T-helper 9 cell (primary cell): ENCODE results near the gene RGS6.
A peak's percentile ranks its signal among the peaks of the same experiment; 100 is the strongest.

Source experiments
- DNase-seq: peaks from one replicate; pipeline ENCODE4 v3.0.0-alpha.2; 2020

Gene RGS6

DNA sequence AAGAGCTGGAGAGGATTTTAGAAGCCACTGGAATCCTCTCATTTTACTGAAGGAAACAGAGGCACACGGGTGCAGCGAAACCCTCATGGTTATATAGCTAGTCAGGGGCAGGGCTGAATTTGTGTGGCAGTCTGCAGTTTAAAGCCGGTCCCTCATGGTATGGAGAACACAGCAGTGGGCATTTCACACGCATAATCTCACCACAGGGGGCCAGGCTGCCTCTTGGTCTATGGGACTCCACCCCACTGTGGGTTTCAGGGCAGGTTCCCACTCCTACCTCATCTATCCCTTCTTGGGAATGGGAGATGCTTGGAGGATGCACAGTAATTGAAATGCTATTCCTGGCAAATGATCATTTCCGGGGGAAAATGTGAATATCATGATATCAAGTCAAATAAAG is 400.6 kb downstream of the RGS6 start:
- DNase-seq = no peak

GRCh38 chr14:72333357-72333756 is 401.1 kb downstream of the RGS6 start:
- no peak for DNase-seq

GRCh38 chr14:72336311-72336980 is 404.2 kb downstream of the RGS6 start:
- no peak for DNase-seq

GRCh38 chr14:72341237-72341636 is 409.0 kb downstream of the RGS6 start:
- DNase-seq = no peak

DNA sequence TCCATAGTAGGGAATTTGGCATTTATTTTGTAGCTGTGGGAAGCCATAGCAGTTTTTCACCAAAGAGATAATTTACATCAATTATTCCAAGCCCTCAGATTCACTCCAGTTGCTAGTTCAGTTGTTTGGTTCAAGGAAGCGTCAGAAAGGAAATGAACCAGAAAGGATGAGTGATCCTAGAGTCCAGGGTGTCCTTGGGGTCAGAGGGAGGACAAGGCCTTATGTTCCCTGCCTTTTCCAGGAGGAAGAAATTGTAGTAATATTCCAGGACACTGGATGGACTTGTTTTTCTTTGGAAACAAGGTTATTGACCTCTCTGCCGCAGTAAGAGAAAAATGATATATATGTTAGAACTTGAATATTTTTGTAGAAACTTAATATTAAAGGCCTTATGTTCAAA is 409.5 kb downstream of the RGS6 start:
- DNase-seq = no peak

GRCh38 chr14:72347118-72347517 is 414.9 kb downstream of the RGS6 start:
- DNase-seq = no peak

GRCh38 chr14:72350215-72350614 is 418.0 kb downstream of the RGS6 start:
- DNase-seq = no peak

- DNase-seq = no peak
Measured at GRCh38 chr14:72352012-72352411, 419.8 kb downstream of the RGS6 start.

DNA sequence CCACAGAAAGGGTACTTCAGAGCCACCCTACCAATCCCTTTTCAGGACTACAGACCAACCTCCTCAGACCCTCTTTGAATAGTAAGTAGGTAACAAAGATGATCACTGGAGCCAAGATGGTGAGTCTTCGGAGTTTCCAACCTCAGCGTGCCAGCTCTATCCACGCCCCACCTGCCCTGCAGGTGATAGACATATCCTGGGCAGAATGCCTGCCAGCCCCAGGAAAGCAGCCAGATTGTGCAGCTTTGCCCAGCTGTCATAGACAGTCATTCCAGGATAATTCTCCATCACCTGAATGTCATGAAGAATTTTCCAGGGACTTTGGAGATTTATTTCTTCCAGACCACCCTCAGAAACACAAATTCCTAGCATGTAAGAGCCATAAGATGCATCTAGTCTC is 434.4 kb downstream of the RGS6 start:
- no peak for DNase-seq

GRCh38 chr14:72369106-72369505 is 436.9 kb downstream of the RGS6 start:
- no peak for DNase-seq

DNA sequence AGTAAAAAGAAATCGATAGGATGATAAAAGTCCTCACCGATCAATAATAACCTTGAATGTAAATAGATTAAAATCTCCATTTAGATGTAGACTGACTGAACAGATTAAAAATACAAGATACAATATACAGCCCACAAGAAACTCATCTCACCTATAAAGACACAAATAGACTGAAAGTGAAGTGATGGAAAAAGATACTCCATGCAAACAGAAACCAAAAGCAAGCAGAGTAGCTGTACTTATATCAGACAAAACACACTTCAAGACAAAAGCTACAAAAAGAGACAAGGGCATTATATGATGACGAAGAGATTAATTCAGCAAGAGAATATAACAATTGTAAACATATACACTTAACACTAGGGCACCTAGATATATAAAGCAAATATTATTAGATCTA is 444.8 kb downstream of the RGS6 start:
- no peak for DNase-seq

- no peak for DNase-seq
Measured at GRCh38 chr14:72380456-72380855, 448.2 kb downstream of the RGS6 start.

DNA sequence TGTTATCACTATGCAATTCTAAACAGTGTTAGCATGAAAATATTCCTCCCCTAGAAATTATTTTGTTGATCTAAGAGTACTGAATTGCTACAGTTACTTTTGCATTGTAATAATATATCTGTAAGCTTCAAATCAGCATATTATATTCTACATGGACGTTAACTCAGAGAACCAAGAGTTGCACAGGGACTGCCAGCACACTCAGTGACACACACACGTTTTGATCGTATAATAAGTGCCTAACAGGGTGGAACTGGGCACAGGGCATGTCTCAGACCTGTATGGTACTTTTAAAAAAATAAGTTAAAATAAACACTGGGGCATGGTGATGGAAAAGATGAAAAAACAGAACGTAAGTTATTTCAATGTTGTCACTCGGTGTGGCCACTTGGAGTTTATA is 451.6 kb downstream of the RGS6 start:
- no peak for DNase-seq

GRCh38 chr14:72387726-72388125 is 455.5 kb downstream of the RGS6 start:
- DNase-seq = no peak

DNA sequence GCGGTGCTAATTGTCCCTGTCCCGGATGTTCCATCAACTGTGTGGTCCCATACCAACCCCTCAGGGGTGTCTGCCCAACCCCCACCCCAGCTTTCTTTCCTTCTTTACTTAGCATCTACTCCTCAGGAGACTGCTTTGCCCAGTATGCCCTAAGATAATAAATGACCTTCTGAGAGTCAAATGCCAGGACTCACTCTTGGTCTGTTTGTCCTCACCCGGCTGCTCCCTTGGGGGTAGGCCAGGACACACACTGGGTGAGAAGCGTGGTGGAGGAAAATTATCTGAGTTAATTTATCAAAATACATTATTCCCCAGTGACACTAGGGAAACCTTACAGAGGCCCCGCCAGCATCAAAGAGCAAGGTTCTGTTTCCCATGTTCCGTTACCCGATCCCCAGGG is 457.0 kb downstream of the RGS6 start:
- no peak for DNase-seq

DNA sequence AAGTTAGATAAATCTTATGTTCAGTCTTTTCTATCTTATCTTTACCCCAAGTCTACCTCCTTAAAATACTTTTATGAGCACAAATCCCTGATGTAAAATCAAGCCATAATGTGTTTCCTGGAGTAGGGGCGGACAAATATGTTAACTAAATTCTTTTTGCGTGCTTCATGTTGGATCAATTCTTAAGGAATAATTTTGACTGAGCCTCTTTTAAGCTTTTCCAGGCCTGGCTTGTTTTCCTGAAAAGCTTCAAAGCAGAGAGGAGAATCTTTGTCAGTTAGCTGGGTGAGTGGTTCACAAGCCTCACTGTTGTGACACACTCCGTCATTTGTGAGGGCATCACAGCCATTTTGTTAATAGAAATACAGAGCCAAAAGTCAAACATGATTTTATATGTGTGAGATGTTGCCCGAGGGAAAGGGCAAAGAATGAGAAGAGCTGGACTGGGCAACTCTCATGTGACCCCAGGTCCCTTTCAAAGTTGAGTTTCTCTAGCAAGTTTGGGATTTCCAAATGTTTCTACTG is 468.9 kb downstream of the RGS6 start:
- DNase-seq = no peak

GRCh38 chr14:72401632-72402376 is 469.6 kb downstream of the RGS6 start:
- peak; percentile 5 for DNase-seq

- no peak for DNase-seq
Measured at GRCh38 chr14:72402377-72402772, 470.1 kb downstream of the RGS6 start.

GRCh38 chr14:72404106-72404774 is 472.0 kb downstream of the RGS6 start:
- DNase-seq = no peak

DNA sequence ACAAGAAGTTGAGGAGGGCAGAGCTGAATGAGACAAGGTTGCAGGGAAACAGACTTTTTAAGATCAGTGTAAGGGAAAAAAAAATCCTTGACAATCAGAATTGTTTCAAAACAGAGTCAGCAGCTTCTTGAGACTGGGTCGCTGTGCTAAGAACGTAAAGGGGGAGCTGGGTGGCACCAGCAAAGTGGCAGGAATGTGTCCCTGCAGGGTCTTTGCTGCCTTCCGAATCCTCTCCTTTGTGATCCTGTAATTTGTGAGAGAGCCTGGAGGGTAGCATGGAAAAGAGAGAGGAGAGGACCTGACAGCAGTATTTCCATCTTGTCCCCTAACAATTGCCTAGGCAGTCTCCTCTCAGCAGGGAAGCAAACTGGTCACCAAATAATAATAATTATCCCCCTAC is 472.8 kb downstream of the RGS6 start:
- DNase-seq = no peak

- no peak for DNase-seq
Measured at GRCh38 chr14:72408020-72408419, 475.8 kb downstream of the RGS6 start.

GRCh38 chr14:72409047-72409446 is 476.8 kb downstream of the RGS6 start:
- DNase-seq = no peak

DNA sequence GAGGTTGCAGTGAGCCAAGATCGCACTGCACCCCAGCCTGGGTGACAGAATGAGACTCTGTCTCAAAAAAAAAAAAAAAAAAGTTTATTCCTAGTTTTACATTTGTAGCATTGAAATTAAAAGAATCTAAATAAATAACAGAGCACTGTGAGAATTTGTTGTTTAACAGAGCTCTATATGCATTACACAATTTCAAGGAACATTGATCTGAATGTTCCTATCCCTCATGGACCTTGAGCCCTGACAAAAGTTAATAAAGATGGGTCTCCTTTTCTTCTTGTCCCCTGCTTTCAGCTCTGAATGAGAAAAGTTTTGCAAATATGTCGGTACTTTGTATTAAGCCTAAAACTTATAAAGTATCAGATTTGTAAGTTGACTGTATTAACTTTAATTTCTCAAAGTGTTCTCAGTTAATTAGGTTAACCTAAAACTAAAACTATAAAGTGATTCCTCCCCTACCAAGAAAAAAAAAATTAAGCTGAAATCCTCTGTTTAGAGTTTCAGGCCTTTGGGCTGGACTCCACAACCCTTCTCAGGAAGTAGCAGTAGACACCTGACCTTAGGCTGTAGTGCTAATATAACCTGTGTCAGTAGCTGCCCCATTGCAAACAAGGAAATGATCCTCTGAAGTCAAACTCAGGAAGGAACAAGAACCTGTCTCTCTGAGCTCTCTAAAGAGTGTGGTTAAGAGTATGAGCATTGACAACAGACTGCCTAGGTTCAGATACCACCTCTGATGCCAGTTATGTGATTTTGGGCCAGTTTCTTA is 484.0 kb downstream of the RGS6 start:
- no peak for DNase-seq
